CD4-positive, alpha-beta T cell treated with Interleukin-12 subunit alpha and Interleukin-12 subunit beta, for 1 hour (primary cell): ENCODE measurements around the gene MAGEF1.

Experiments
- DNase-seq: peaks from one replicate; pipeline ENCODE4 v3.0.0-alpha.2; 2020

The MAGEF1 gene

GRCh38 chr3:184663756-184664155, 48.1 kb downstream of the MAGEF1 start:
- DNase-seq = no peak

GRCh38 chr3:184663356-184663755, 48.5 kb downstream of the MAGEF1 start:
- DNase-seq = no peak

- no peak for DNase-seq
Observed at GRCh38 chr3:184662187-184662586, 49.7 kb downstream of the MAGEF1 start.

- DNase-seq = no peak
Observed at GRCh38 chr3:184660931-184661330, 50.9 kb downstream of the MAGEF1 start.
